HEK293 (cell line): ENCODE data around the gene PCCA.

Experiments
- CTCF ChIP-seq: fragments of 450-650 bp; formaldehyde crosslinking; IDR thresholded peaks from 2 replicates; pipeline ENCODE4 v1.5.1; 2016; ENCODE audit warnings: missing biosample characterization, missing genetic modification characterization
- OVOL3 ChIP-seq: fragments of 450-650 bp; formaldehyde crosslinking; IDR thresholded peaks from 2 replicates; pipeline ENCODE4 v1.5.1; 2016; ENCODE audit warnings: missing biosample characterization, missing genetic modification characterization
- ZBTB49 ChIP-seq: fragments of 450-650 bp; formaldehyde crosslinking; IDR thresholded peaks from 2 replicates; pipeline ENCODE4 v1.5.1; 2016; ENCODE audit warnings: missing biosample characterization, missing genetic modification characterization, low read depth
- ZNF274 ChIP-seq, 2 experiments: fragments of 200-500 bp in 1 of 2; fragments of 450-650 bp in 1 of 2; sonication (Bioruptor generic) in 1 of 2; formaldehyde crosslinking in 1 of 2; IDR thresholded peaks; 2 replicates each; pipeline versions ENCODE4 v1.5.1 to v1.6.1; 2014 to 2016; ENCODE audit warnings: borderline replicate concordance in 1 of 2, inconsistent platforms in 1 of 2, low read length in 1 of 2, missing biosample characterization in 1 of 2, missing genetic modification characterization in 1 of 2

GRCh38 chr13:100197591-100198365 is 108.9 kb downstream of the PCCA start:
- TF ChIP-seq ZNF274 (IDR thresholded peaks at IDR 0.05; ENCODE audit: low read length) (no peak), ZNF274 (tag by site-specific recombination; IDR thresholded peaks at IDR 0.05; ENCODE audit: borderline replicate concordance) (no peak), OVOL3 (tag by site-specific recombination) (no peak), CTCF (tag by site-specific recombination) (no peak), ZBTB49 (tag by site-specific recombination) (no peak)
